GM12801 (cell line): ENCODE measurements around the gene FUOM.

Experiments
- TF ChIP-seq, protein P1 (sequence below): IDR thresholded peaks from one replicate; pipeline ENCODE4 v1.5.1; 2011; ENCODE audit warnings: control low read depth; ENCODE audit not compliant: insufficient read length; ENCODE audit errors: extremely low read depth

Gene FUOM

GRCh38 chr10:133383551-133383950 is 25.7 kb upstream of the FUOM start:
- TF ChIP-seq, protein P1, sequence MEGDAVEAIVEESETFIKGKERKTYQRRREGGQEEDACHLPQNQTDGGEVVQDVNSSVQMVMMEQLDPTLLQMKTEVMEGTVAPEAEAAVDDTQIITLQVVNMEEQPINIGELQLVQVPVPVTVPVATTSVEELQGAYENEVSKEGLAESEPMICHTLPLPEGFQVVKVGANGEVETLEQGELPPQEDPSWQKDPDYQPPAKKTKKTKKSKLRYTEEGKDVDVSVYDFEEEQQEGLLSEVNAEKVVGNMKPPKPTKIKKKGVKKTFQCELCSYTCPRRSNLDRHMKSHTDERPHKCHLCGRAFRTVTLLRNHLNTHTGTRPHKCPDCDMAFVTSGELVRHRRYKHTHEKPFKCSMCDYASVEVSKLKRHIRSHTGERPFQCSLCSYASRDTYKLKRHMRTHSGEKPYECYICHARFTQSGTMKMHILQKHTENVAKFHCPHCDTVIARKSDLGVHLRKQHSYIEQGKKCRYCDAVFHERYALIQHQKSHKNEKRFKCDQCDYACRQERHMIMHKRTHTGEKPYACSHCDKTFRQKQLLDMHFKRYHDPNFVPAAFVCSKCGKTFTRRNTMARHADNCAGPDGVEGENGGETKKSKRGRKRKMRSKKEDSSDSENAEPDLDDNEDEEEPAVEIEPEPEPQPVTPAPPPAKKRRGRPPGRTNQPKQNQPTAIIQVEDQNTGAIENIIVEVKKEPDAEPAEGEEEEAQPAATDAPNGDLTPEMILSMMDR, result no peak

DNA sequence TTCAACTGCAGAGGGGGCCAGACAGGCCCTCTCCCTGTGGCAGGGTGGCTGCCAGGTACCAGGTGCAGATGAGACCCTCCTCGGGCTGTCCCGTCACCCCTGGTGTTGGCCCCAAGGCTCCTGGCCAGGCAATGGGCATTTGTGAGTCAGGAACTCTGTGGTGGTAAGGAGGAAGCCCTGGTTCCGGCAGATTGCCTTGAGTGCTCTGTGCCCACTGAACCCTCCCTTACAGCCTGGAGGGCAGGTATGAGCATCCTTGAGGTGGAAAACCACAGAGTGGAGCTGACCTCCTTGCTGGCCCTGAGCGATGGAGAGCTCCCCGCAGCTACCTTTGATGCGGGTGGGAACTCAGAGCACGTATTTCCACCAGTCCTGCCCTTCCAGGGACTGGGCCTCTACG is 23.2 kb upstream of the FUOM start:
- TF ChIP-seq, protein P1, result no peak

DNA sequence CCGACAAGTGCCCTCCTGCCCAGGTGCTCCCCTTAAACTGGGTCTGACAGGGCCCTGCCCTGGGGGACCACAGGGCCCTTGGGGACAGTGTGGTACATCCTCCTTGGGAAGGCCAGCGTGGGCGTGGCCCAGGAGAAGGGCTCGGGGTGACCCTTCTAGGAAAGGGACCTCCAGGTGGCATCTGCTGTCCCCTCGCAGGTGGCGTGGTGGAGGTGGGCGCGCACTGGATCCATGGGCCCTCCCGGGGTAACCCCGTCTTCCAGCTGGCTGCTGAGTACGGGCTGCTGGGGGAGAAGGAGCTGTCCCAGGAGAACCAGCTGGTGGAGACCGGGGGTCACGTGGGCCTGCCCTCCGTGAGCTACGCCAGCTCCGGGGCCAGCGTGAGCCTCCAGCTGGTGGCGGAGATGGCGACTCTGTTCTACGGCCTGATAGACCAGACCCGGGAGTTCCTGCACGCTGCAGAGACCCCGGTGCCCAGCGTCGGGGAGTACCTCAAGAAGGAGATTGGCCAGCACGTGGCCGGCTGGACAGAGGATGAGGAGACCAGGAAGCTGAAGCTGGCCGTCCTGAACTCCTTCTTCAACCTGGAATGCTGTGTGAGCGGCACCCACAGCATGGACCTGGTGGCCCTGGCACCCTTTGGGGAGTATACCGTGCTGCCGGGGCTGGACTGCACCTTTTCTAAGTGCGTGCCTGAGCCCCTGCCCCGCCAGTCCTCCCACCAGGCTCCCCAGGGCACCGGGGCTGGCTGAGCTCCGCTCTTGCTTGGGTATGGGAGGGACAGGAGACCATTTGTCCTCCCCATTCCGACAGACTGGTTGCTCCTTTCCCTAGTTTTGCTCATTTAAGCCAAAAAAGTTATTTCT is 22.2 kb upstream of the FUOM start:
- TF ChIP-seq, protein P1, result no peak

- TF ChIP-seq, protein P1, result no peak
These were observed 21.5 kb upstream of the FUOM start, which contains the start of gene PAOX for GRCh38 chr10:133379152-133379800. Gene PAOX, plus strand, starts transcription at chr10:133379262. Its CDS starts 55 bp downstream, at chr10:133379317.

GRCh38 chr10:133378251-133379096 is 20.7 kb upstream of the FUOM start:
- TF ChIP-seq, protein P1, result no peak

DNA sequence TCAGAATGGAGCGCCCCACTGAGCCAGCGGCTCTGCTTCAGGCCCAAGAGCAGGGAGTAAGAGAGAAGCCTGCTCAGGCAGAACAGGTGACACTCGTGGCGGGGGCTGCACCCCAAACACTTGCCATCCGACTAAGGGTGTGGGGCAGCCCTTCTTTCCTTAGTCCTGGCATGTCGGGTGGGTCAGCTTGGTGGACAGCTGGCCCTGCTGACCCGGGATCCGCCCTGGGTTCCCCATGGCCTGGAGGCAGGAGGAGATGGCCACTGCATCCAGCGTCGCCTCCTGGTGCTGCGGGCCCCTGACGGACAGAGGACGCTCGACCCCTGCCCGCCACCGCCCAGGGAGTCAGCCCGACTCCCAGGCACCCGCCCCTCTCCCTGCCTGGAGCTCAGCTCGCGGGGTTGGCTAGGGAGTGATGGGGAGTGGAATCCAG is 20.0 kb upstream of the FUOM start:
- TF ChIP-seq, protein P1, result no peak
